Esophagus mucosa (tissue), 1 donor: ENCODE measurements around the gene TRMT1. TPM values are rescaled to one million over a fixed set of nuclear protein-coding genes. Genes with fewer than 3 reads are reported as not detected.
"Not testable (repeated sequence)": the region's sequence is repeated elsewhere in the genome, so short reads cannot be mapped to it uniquely, and the experiment has no call there.

Experiments
- ATAC-seq: fragments of 200-7000 bp; cut with Tn5 transposase; one replicate; pipeline ENCODE4 v1.9.1; 2020
- total RNA-seq: library from RNA; stranded (reverse); gene quantifications from one replicate; pipeline ENCODE4 v1.2.4, GENCODE V29; 2023
- donor health status: DM: yes; HTN: yes; CAD: no.

The TRMT1 gene
- 23.8 TPM for total RNA-seq

DNA sequence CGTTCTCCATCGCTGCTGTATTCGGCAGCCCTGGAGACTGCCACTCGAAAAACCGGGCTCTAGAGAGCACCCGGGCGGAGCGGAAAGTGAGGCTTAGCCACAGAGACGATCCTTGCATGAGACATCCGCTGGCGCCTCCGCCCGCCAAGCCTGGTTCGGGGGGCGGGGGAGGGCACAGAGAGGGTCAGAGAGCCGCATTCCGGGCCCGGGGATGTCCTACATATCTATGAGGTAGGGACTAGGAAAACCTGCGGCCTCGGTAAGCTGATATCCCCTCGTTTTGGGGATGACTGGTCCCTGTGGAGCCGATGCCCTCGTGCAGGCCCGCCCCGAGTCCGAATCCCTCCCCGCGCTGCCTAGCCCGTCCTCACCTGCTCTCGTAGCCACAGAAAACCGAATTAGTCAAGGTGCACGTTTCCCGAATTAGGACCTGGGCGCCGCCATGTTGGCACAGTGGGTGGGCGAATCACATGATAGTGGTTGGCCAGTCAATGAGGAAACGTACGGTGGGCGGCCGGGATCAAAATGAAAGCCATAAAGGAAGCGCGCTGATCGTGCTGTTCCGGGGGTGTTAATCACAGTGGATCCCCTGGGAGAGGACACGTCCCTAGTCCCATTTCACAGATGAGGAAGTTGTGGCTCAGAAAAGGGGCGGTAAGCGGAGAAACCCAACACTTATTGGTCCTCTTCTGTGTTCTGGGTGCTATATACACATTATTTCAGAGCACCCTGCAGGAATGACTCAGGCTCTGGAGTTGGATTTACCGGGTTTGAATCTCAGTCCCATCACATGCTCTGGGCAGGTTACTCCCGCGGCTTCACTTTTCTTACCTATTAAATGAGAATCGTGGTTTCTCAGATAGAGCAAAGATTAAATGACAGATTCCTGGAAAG is at the start of gene TRMT1:
TRMT1 (minus strand) TSS at position 459 of the 894 bp plus-strand sequence; CDS start at position 118, 341 bp downstream.
- ATAC-seq: peak; percentile 71

DNA sequence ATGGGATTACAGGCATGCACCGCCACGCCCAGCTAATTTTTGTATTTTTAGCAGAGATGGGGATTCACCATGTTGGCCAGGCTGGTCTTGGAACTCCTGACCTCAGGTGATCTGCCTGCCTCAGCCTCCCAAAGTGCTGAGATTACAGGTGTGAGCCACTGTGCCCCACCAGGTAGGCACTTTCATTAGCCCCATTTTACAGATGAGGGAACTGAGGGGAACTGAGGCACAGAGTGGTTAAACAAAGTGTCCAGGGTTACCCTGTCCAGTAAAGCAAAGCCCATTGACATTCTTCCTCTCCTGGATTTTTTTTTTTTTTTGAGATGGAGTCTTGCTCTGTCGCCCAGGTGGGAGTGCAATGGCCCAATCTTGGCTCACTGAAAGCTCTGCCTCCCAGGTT is 49.6 kb upstream of the TRMT1 start:
- ATAC-seq: not testable (repeated sequence)

DNA sequence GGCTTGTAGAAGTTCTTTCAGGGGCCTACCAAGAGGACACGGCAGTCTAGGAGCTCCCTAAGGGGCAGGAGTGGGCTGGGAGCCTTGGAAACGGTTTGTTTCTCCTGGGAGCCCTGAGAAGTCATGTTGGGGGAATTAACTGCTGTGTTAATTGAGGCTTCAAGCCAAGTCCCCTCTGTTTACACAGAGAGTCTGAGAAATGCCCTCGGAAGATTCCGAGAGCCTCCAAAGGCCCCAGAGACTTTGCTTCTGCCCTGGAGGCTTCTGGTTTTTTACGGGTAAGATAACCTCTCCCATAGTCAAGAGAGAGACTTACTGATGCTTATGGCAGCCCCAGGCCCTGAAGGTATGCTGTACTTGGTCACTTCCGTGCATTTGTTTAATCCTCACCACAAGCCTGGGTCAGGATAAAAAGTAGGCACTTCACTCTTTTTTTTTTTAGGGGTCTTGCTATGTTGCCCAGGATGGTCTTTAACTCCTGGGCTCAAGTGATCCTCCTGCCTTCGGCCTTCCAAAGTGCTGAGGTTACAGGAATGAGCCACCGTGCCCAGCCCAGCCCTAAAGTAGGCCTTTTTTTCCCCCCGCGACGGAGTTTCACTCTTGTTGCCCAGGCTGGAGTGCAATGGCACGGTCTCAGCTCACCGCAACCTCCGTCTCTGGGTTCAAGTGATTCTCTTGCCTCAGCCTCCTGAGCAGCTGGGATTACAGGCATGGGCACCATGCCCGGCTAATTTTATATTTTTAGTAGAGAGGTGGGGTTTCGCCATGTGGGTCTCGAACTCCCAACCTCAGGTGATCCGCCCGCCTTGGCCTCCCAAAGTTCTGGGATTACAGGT is 48.8 kb upstream of the TRMT1 start:
- ATAC-seq: no peak

DNA sequence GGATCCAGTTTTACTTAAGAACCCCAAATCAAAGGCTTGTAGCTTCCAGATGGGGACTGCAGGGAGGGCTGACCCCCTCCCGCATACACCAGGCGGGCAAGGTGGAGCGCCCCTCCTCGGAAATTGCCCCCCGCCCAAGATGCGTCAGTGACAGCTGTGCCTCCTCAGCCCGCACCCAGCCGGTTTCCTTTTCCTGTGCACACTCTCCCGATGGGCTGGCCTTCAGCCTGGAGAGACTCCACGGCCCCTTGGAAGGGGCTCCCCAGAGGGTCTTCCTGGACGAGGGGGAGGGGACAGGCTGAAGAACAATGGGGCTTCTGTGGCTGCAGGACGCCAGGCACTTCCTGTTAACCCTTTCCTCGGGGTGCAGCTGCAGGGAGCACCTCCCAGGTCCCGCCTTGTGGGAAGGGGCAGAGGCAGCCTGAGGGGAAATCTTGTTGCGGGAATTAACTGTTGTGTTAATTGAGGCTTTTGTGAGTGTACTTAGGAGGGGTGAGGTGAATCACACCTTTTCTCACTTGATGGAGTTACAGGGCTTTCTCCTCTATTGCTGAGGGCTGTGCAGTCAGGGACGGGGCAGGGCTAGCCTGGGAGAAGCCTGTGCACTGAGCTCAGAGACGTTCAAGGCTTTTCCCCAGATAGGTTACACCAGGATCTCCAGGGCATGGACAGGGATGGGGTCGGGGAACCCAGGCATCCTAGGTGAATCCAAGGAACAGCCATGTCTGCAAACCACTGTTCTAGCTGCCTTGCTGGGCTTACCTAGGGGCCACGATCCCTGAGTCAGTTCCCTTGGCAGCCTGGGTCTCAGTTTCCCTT is 48.0 kb upstream of the TRMT1 start:
- peak; percentile 46 for ATAC-seq

DNA sequence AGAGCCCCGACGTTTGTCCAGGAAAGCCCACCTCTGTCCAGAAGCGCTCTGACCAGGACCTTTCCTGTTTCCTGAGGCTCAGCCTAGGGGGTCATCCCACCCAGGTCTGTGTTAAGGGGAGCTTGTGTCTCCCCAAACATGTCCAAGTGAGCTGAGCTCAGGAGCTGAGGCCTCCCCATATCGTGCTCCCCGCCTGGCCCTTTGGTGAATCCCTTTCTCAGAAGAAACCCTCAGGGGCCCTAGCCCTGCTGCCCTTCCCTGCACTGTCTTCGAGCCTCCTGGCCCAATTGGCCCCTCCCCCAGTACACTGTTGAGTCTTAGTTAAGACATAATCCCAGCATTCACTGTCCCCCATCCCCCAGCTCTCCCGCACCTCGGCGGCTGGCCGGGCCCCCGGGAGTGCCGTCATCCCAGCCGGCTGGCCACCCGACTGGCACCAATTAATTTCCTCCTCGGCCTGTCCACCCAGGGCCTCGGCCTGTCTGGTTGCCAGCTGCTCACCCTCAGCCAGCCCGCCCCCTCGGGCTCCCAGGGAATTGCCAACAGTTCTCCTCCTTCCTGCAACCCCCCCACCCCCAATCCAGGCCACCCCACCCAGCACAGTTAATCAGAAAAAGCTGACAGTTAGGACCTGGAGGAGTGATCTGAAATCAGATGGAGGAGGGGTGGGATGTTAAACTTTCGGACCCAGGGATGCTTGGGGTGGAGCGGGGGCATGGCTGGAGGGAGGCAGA is 47.2 kb upstream of the TRMT1 start:
- peak; percentile 32 for ATAC-seq

DNA sequence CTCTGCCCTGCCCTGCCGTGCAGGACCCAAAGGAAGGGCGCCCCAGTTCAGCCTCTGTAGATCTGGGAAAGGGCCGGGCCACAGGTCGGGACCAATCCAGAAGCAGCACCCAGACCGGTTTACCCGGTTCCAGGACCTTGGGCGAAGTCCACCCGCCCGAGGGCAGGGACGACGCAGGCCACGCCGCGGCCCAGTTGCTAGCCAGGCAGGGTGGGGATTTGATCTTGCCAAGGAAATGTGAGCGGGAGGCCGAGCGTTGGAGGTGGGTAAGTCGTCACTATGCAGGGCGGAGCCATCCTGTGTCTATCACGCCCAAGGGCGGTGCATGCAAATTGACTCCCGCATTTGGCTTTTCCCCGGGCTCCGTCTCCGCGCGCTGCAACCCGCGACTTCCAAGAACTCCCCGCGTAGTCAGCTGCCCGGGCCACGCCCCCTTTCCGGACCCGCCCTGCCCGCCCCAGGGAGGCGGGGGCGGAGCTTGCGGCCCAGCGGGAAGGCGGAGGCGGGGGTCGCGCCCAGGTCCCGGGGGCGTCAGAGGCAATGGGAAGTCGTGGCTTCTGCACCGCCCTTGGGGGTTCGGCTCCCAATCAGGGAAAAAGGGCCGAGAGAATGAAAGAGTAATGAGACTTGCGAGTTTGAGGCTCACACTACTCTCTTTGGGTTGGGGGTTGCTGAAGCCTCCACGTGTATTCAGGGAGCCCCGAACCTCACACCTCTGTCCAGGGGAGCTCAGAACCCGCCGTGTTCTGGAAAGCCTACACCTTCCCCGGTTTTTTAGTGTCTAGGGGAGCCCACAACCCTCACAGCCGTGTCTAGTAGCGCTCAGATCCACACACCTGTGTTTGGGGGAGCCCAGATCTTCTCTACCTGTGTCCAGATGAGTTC is 46.4 kb upstream of the TRMT1 start:
- peak; percentile 82 for ATAC-seq

DNA sequence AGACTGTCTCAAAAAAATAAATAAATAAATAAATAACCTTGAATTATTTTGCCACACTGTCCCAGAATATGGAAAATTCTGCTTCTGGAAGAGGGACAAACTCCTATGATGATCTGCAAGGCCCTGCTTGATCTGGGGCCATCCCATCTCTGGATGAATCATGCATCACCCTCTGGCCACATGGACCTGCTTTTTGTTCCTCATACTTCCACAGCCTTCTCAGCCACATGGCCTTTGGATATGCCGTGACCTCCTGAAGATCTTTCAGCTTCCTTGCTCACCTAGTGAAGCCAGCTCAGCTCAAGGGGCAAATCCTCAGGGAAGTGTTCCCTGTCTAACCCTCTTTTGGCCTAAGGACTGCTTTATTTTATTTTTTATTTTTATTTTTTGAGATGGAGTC is 44.0 kb upstream of the TRMT1 start:
- no peak for ATAC-seq

DNA sequence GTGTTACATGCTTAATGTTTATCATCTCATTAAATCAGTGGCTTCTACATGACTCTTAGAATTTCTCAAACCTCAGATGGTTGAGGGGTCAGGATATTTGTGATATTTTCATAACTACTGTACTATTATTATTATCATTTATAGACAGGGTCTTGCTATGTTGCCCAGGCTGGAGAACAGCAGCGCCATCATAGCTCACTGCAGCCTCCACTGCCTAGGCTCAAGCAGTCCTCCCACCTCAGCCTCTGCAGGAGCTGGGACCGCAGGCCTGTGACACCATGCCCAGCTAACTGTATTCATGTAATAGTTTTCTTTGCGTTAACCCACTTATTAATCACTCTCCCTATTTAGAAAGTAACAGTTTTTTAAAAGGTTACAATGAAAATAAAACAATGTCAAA is 43.2 kb upstream of the TRMT1 start:
- no peak for ATAC-seq

DNA sequence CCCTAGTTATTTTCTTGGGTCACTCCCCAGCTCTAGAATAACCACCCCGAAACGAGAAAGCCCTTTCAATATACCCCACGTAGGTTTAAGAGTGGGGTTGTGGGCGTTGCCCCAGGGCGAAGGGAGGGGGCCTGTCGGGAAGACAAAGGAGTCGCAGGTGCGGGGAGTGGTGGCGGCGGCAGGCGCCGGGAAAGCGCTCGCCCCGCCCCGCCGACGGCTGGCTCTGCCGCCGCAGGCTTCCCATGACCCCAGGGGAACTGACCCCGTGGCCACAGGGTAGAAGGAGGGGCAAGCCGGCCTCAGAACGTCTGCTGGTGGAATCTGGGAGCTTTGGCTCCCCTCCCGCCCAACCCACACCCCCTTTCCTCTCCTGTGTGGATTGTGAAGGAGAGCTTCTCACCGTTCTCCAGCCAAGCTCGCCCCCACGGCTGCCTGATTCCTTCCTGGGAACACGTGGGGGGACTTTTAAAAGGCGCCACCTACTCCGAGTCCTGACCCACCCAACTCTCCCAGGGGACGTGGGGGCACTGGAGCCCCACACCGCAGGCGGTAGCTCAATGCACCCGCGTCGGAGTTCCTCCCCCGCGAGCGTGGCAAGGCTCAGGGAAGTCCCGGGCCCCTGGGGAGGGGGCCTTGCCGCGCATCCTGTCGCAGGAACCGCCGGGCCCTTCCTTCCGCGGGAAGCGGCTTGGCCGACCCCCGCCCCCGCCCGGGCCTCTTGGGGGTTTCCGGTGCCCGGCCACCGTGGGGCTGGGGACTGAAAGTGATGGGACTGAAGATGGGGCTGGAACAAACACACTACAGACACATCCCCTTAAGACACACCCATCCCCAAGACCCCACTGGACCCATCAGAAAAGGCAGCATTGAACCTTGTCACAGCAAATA is 39.2 kb upstream of the TRMT1 start:
- peak; percentile 5 for ATAC-seq

DNA sequence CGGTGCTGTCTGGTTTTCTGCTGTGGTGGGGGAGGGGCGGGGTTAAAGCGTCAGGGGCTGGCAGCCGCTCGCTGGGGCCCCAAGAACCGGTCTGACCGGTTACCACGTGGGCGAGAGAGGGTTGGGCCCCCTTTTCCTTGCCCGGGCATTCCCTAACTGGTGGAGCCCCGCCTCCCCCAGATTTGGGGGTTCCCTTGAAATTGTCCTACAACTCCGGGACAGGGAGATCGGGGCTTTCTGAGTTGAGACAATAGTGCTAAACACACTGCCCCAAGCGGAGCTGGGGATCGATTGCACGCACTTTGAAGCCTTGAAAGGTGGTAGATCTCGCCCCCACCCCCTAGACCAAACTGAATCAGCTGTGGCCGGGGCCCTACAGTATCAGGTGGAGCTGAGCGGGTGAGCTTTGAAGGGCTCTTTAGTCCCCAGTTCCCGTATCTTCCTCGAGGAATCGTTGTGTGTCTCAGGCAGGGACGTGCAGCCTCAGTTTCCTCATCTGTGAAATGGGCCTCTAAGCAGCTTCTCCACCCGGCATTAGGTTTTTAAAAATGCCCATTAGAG is 38.5 kb upstream of the TRMT1 start:
- peak; percentile 18 for ATAC-seq

DNA sequence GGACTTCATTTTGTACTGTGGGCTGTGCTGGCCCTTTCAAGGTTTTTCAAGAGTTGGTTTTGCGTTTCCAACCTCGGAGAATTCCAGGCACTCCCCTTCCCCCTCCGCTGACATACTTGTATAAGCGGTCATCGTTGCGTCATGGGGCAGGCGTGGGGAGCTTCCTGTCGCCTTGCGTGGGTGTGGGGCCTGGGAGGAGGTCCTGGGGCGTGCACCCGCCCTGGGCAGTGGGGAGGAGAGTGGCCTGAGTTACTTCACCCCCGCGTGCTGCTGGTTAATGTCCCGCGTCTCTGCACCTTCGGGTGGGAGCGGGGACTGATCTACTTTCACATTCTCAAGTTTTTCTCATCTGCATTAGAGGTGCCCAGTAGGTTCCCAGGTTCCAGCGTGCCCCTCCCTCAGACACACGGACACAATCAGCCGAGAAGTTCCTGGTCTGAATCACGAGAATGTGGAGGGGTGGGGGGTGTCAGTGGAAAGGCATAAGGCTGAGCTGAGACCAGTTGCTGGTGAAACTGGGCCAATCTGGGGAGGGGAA is 37.8 kb upstream of the TRMT1 start:
- peak; percentile 10 for ATAC-seq

DNA sequence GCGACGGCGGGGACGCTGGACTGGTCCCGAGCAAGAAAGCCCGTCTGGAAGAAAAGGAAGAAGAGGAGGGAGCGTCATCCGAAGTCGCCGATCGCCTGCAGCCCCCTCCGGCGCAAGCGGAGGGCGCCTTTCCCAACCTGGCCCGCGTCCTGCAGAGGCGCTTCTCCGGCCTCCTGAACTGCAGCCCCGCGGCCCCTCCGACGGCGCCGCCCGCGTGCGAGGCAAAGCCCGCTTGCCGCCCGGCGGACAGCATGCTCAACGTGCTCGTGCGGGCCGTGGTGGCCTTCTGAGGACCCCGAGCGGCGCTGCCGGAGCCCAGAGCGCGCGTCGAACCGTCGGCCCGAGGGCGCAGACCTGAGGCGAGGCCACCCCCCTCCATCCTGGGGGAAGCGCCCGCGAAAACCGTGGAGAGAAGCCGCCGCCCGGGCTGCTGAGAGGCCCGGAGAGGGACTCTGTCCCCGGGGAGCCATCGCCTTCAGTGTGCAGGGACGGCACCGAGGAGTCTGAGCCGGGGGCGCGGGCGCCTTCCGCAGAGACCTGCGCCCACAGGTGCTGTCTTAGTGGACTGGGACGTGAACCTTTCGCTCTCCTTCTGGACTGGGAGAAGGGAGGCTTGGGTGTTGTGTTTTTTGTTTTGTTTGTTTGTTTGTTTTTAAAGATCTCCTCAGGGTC is 37.2 kb upstream of the TRMT1 start:
- ATAC-seq: no peak

DNA sequence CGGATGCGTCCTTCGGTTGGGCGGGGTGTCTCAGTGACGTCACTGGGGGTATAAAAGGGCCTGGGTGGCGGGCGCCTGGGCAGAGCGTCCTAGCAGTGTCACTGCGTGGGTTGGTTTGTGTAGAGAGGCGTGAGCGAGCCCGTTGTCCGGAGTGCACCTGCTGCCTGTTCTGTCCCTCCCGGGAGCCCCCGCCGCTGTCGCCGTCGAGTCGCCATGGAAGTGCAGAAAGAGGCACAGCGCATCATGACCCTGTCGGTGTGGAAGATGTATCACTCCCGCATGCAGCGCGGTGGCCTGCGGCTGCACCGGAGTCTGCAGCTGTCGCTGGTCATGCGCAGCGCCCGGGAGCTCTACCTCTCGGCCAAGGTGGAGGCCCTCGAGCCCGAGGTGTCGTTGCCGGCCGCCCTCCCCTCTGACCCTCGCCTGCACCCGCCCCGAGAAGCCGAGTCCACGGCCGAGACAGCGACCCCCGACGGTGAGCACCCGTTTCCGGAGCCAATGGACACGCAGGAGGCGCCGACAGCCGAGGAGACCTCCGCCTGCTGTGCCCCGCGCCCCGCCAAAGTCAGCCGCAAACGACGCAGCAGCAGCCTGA is 36.5 kb upstream of the TRMT1 start:
- peak; percentile 46 for ATAC-seq

DNA sequence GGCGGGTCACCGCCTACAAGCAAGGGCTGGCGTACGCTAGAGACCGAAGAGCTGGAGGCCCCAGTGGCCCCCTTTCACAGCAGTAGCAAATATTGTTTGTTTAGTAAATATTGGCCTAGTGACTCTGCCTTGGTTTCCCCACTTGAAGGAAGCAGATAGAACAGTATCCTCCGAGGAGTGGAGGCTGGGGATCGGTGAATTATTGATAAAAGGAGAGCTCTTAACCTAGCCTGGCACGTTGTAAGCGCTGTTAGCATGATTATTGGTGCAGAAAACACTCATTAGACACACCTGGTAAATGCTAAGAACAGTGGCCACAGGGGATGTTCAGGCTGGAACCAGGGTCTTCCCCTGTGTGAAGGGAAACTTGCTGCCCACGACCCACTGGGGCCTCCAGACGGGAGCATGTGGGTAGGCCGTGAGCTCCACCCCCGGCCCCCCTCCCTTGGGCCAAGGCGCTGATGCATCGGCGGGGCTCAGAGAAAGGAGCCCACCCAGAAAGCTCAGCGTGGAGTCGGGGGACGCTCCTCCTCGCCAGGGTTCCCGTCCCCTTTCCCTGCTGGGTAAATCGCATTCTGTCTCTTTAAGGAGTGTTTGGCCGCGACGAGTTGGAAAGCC is 35.9 kb upstream of the TRMT1 start:
- peak; percentile 0 for ATAC-seq

DNA sequence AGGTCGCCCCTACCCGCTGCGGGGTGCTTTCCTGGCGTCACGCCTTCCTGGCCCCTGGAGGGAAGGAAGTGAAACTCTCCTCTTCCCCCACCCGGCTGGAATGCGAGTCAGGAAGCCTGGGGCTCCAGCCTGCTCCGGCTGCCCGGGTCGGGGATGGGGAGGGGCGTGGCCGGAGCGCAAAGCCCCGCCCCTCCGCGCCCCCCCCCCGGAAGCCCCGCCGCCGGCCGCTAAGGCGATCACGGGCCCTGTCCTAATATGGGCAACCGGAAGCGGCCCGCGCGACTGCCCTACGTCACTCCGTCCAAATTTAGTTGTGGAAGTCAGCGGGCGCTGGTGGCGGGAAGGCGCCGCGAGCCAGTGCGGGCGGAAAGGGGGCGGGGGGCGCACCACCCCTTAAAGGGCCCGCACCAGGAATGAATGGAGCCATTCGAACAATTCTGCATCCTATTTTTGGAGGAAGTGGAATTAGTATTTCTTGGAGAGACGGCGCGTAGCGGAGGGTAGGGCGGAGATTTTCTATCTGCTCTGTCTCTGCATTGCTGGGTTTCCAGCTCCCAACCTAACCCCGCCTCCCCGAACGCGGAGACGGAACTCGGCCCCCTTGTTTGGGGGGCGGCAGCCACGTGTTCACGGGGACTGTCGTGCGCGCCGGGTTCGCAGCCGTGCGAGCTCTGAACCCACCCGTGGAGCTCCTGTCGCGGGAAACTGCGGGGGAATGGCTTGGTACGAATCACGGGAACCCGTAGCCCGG is 35.2 kb upstream of the TRMT1 start:
- peak; percentile 59 for ATAC-seq

DNA sequence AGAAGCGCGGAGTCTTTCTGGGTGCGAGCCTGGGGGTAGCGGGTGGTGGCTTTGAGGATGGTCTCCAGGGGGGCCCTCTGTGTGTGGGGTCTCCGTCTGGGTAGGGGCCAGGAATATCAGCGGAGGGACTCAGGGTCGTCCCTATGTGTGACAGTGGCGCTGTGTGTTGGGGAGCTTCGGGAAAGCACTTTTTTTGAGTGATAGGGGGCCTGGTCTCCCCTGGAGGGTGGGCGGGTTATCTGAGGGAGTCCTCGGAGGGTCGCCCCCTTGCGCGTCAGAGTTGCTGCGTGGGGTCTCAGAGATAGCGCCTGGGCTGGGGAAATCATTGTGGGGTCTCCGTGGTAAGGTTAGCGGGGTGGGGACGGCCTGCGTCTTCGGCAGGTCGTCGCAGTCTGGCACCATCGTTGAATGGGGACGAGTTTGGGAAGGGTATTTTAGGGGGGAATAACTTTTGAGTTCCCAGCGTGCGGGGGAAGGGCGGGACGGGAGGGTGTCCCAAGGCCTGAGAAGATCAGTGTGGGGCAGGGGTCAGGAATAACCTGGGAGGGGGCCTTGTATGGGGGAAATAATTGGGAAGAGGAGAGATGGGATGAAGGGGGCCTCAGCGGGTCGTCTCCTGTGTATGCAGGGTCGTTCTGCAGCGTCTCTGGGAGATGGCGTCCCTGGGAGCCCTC is 34.5 kb upstream of the TRMT1 start:
- ATAC-seq: no peak
